ENCODE results near the gene SGK1.

GRCh38 chr6:134299236-134299635 is 18.7 kb downstream of the SGK1 start:
- TF ChIP-seq CTCF (IDR thresholded peaks at IDR 0.05) (no peak), POLR2AphosphoS5 (IDR thresholded peaks at IDR 0.05) (no peak), EP300 (IDR thresholded peaks at IDR 0.05) (no peak), POLR2A (IDR thresholded peaks at IDR 0.05) (no peak)

Data from suprapubic skin (tissue), 4 donors.